ENCODE measurements around the gene GAGE10.
"Not testable (repeated sequence)": the region's sequence is repeated elsewhere in the genome, so short reads cannot be mapped to it uniquely, and the experiment has no call there.

GAGE10 gene

GRCh38 chrX:49330421-49330820 is 27.0 kb downstream of the GAGE10 start:
- not testable (repeated sequence) for DNase-seq

GRCh38 chrX:49331282-49331681 is 27.8 kb downstream of the GAGE10 start, which contains the start of gene GAGE13:
TSS of gene GAGE13 (plus strand) at chrX:49331582. CDS start at chrX:49332738, 1,156 bp downstream.
- DNase-seq = not testable (repeated sequence)

DNA sequence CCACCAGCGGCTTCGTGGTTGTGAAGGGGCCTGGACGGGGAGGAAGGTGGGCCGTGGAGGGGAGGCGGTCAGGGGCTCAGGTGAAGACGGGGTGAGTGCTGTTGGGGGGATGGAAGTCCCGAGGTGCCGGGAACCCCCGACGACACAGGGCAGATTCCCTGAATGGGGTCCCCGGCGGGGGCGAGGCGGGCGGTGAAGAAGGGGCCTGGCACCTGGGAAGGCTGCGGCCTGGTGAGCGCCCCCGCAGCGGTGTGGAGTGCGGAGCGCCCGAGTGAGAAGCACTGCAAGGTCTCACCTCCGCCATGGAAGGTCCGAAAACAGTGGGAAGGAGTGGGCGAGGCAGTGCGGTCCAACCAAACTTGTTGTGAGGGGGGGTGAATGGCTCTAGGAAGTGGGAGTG is 28.4 kb downstream of the GAGE10 start:
- DNase-seq = not testable (repeated sequence)

DNA sequence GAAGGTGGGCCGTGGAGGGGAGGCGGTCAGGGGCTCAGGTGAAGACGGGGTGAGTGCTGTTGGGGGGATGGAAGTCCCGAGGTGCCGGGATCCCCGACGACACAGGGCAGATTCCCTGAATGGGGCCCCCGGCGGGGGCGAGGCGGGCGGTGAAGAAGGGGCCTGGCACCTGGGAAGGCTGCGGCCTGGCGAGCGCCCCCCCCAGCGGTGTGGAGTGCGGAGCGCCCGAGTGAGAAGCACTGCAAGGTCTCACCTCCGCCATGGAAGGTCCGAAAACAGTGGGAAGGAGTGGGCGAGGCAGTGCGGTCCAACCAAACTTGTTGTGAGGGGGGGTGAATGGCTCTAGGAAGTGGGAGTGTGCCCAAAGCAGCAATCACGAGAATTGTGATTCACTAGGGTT is 38.0 kb downstream of the GAGE10 start:
- not testable (repeated sequence) for DNase-seq

- not testable (repeated sequence) for DNase-seq
Observed at GRCh38 chrX:49344496-49345175, 41.2 kb downstream of the GAGE10 start.

GRCh38 chrX:49345402-49345801 is 42.0 kb downstream of the GAGE10 start:
- DNase-seq = not testable (repeated sequence)

DNA sequence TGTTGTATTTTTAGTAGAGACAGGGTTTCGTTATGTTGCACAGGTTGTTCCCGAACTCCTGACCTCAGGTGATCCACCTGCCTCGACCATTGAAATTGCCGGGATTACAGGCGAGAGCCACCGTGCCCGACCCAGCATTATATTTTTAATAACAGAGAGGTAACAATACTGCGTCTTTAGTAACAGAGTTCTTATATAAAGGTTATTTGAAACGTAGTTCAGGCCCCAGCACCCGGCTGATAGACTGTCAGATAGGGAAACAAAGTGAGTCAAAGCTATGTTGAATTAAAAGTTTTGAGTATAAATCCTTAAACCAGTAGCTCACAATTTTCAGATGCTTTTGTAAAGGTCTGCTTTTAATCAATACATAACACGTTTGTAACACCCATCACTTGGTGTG is 42.7 kb downstream of the GAGE10 start:
- DNase-seq = not testable (repeated sequence)
